Measurements from ENCODE around the gene ENO1.
"Not testable (repeated sequence)": the region's sequence is repeated elsewhere in the genome, so short reads cannot be mapped to it uniquely, and the experiment has no call there.

Gene ENO1

DNA sequence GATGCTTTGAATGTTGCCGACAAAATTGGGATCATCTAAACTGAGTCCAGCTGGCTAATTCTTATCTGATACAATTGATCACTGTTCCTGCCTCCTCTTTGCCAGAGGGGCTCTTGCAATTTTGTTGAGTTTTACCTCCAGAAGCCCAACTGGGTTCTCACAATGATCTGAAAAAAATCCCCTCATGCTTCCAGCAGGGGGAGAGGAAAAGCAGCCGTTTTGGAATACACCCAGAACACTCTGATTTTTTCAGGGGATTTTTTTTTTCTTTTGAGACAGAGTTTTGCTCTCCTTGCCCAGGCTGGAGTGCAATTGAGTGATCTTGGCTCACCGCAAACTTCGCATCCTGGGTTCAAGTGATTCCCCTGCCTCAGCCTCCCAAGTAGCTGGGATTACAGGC, 47.1 kb downstream of the ENO1 start:
- no peaks in the 10 kb centered on the region for H3K36me3 ChIP-seq (replicated peaks in 1 of 2; ENCODE audit: control insufficient read depth in 2 of 2, insufficient read depth in 2 of 2, low read length in 2 of 2)
- H4K8ac ChIP-seq (ENCODE audit: low read depth, low read length) = no peak overlapping the region
- H2BK120ac ChIP-seq (ENCODE audit: low read depth, low read length) = no peak overlapping the region
- no peak overlapping the region for H2BK15ac ChIP-seq (ENCODE audit: low read length)
- no CpG with 5 or more reads among the region's 4 CpGs for WGBS, 2 donors (ENCODE audit: extremely low coverage in 2 of 2, insufficient read length in 2 of 2, insufficient replicate concordance in 1 of 2)
- H3K79me1 ChIP-seq (ENCODE audit: low read depth, low read length) = no peaks in the 10 kb centered on the region
- H3K23ac ChIP-seq (ENCODE audit: low read depth, low read length, poor library complexity) = no peak overlapping the region
- no peaks in the 10 kb centered on the region for H3K9me3 ChIP-seq (replicated peaks in 1 of 2; ENCODE audit: control insufficient read depth in 2 of 2, insufficient read depth in 1 of 2, low read depth in 1 of 2, low read length in 2 of 2)
- no peak overlapping the region for H3K9ac ChIP-seq (ENCODE audit: low read depth, low read length, poor library complexity)
- no peak overlapping the region for H3K4me2 ChIP-seq (ENCODE audit: insufficient read depth, low read length, poor library complexity, severe bottlenecking)
- DNase-seq (ENCODE audit: low spot score) = no peak
- no peaks in the 10 kb centered on the region for H3K27me3 ChIP-seq (ENCODE audit: control insufficient read depth in 3 of 3, insufficient read depth in 3 of 3, low read depth in 1 of 3, low read length in 3 of 3)
- no peak overlapping the region for H2AFZ ChIP-seq (ENCODE audit: low read length)
- H2BK12ac ChIP-seq (ENCODE audit: low read length) = no peak overlapping the region
- H3K4me1 ChIP-seq (ENCODE audit: control insufficient read depth in 2 of 2, insufficient read depth in 1 of 2, low read depth in 1 of 2, low read length in 2 of 2) = peaks cover 0 to 2% of the 10 kb centered on the region in 2 donors
- H3K14ac ChIP-seq (ENCODE audit: low read length) = no peak overlapping the region
- no peak overlapping the region for H3K4me3 ChIP-seq (ENCODE audit: low read length in 2 of 2)
- H2BK5ac ChIP-seq (ENCODE audit: low read length) = no peak overlapping the region
- no peak overlapping the region for H3K4ac ChIP-seq (ENCODE audit: low read length)
- no peak overlapping the region for H4K91ac ChIP-seq (ENCODE audit: low read depth, low read length, poor library complexity)
- H3K27ac ChIP-seq (replicated peaks; ENCODE audit: low read length) = no peak overlapping the region
- no peak overlapping the region for H3K18ac ChIP-seq (ENCODE audit: low read length)
- no peak overlapping the region for H2AK5ac ChIP-seq (ENCODE audit: low read depth, low read length)

DNA sequence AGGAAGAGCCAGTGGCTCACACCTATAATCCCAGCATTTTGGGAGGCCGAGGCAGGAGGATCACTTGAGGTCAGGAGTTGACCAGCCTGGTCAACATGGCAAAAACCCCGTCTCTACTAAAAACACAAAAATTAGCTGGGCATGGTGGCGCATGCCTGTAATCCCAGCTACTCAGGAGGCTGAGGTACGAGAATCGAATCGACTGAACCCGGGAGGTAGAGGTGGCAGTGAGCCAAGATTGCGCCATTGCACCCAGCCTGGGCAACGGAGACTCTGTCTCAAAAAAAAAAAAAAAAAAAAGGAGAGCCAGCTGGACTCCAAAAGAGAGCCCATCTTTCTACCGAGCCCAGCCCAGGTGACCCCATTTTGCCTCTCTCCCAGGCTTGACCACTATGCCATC, 47.8 kb downstream of the ENO1 start:
- not testable (repeated sequence) for H2BK5ac ChIP-seq (ENCODE audit: low read length); H2AFZ ChIP-seq (ENCODE audit: low read length); DNase-seq (ENCODE audit: low spot score); H3K36me3 ChIP-seq (replicated peaks in 1 of 2; ENCODE audit: control insufficient read depth in 2 of 2, insufficient read depth in 2 of 2, low read length in 2 of 2); H4K8ac ChIP-seq (ENCODE audit: low read depth, low read length); H3K79me1 ChIP-seq (ENCODE audit: low read depth, low read length); H3K4me1 ChIP-seq (ENCODE audit: control insufficient read depth in 2 of 2, insufficient read depth in 1 of 2, low read depth in 1 of 2, low read length in 2 of 2); H3K4ac ChIP-seq (ENCODE audit: low read length); H2BK120ac ChIP-seq (ENCODE audit: low read depth, low read length); H3K9ac ChIP-seq (ENCODE audit: low read depth, low read length, poor library complexity); H3K9me3 ChIP-seq (replicated peaks in 1 of 2; ENCODE audit: control insufficient read depth in 2 of 2, insufficient read depth in 1 of 2, low read depth in 1 of 2, low read length in 2 of 2); H4K91ac ChIP-seq (ENCODE audit: low read depth, low read length, poor library complexity); H3K27me3 ChIP-seq (ENCODE audit: control insufficient read depth in 3 of 3, insufficient read depth in 3 of 3, low read depth in 1 of 3, low read length in 3 of 3); H3K18ac ChIP-seq (ENCODE audit: low read length); H3K4me2 ChIP-seq (ENCODE audit: insufficient read depth, low read length, poor library complexity, severe bottlenecking); H2BK15ac ChIP-seq (ENCODE audit: low read length); H3K27ac ChIP-seq (replicated peaks; ENCODE audit: low read length); H2AK5ac ChIP-seq (ENCODE audit: low read depth, low read length); H3K14ac ChIP-seq (ENCODE audit: low read length); H3K4me3 ChIP-seq (ENCODE audit: low read length in 2 of 2); H2BK12ac ChIP-seq (ENCODE audit: low read length); H3K23ac ChIP-seq (ENCODE audit: low read depth, low read length, poor library complexity)
- no CpG with 5 or more reads among the region's 10 CpGs for WGBS, 2 donors (ENCODE audit: extremely low coverage in 2 of 2, insufficient read length in 2 of 2, insufficient replicate concordance in 1 of 2)

DNA sequence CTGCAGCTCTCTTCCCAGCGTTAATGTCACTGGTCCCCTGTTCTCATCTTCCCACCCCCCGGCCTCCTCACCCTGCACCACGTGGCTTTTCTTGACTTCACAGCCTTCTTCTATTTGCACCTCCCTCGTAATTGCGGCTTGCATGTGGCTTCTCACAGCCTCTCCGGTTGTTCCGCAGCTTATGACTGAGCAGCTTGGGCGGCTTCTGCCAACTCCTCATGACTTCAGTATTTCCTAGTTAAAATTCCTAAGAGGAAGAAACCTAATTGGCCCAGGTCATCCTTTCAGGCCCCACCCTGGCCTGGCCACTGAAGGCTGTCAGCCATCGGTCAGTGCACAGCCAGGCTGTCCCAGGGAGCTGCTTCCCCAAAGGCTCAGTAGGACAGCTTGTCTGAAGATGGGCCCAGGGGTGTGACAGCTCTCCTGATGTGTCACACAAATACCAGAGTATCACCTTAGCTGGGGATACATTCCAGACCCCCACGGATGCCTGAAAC, 52.5 kb downstream of the ENO1 start:
- no CpG with 5 or more reads among the region's 10 CpGs for WGBS, 2 donors (ENCODE audit: extremely low coverage in 2 of 2, insufficient read length in 2 of 2, insufficient replicate concordance in 1 of 2)
- Histone ChIP-seq H3K27ac (replicated peaks; ENCODE audit: low read length) (no peak overlapping the region), H3K18ac (ENCODE audit: low read length) (no peak overlapping the region), H3K23ac (ENCODE audit: low read depth, low read length, poor library complexity) (no peak overlapping the region), H3K27me3 (ENCODE audit: control insufficient read depth in 3 of 3, insufficient read depth in 3 of 3, low read depth in 1 of 3, low read length in 3 of 3) (no peaks in the 10 kb centered on the region), H3K4me2 (ENCODE audit: insufficient read depth, low read length, poor library complexity, severe bottlenecking) (no peak overlapping the region), H2BK15ac (ENCODE audit: low read length) (no peak overlapping the region), H2BK5ac (ENCODE audit: low read length) (no peak overlapping the region), H3K14ac (ENCODE audit: low read length) (no peak overlapping the region), H3K9ac (ENCODE audit: low read depth, low read length, poor library complexity) (peak overlapping the region; percentile 74), H2AK5ac (ENCODE audit: low read depth, low read length) (no peak overlapping the region), H3K9me3 (replicated peaks in 1 of 2; ENCODE audit: control insufficient read depth in 2 of 2, insufficient read depth in 1 of 2, low read depth in 1 of 2, low read length in 2 of 2) (no peaks in the 10 kb centered on the region), H3K36me3 (replicated peaks in 1 of 2; ENCODE audit: control insufficient read depth in 2 of 2, insufficient read depth in 2 of 2, low read length in 2 of 2) (no peaks in the 10 kb centered on the region), H3K4me3 (ENCODE audit: low read length in 2 of 2) (no peak overlapping the region), H2BK120ac (ENCODE audit: low read depth, low read length) (no peak overlapping the region), H3K79me1 (ENCODE audit: low read depth, low read length) (no peaks in the 10 kb centered on the region), H4K91ac (ENCODE audit: low read depth, low read length, poor library complexity) (no peak overlapping the region), H2BK12ac (ENCODE audit: low read length) (no peak overlapping the region), H3K4me1 (ENCODE audit: control insufficient read depth in 2 of 2, insufficient read depth in 1 of 2, low read depth in 1 of 2, low read length in 2 of 2) (peaks cover 0 to 1% of the 10 kb centered on the region in 2 donors), H3K4ac (ENCODE audit: low read length) (no peak overlapping the region), H4K8ac (ENCODE audit: low read depth, low read length) (no peak overlapping the region), H2AFZ (ENCODE audit: low read length) (peak overlapping the region; percentile 66)
- no peak for DNase-seq (ENCODE audit: low spot score)

DNA sequence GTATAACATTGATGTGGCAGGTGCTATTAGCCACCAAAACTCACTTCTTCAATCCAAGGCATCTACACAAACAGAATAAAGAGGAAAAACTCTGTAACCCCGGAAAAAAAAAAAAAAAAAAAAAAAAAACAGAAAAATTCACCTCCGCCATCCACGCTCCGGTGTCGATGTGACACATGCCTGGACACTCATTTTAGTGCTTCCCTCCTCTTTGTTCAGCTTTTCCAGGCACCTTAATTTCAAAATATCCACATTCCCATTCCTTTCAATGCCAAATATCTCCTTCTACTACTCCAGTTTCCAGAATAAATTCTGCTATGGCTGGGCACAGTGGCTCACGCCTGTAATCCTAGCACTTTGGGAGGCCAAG, 55.2 kb downstream of the ENO1 start:
- H3K4me1 ChIP-seq (ENCODE audit: control insufficient read depth in 2 of 2, insufficient read depth in 1 of 2, low read depth in 1 of 2, low read length in 2 of 2) = peaks cover 0 to 1% of the 10 kb centered on the region in 2 donors
- no peak overlapping the region for H3K27ac ChIP-seq (replicated peaks; ENCODE audit: low read length)
- no peak overlapping the region for H3K4me2 ChIP-seq (ENCODE audit: insufficient read depth, low read length, poor library complexity, severe bottlenecking)
- no peak overlapping the region for H3K23ac ChIP-seq (ENCODE audit: low read depth, low read length, poor library complexity)
- H2BK12ac ChIP-seq (ENCODE audit: low read length) = no peak overlapping the region
- no peak overlapping the region for H2AK5ac ChIP-seq (ENCODE audit: low read depth, low read length)
- no peak overlapping the region for H2BK5ac ChIP-seq (ENCODE audit: low read length)
- no peak overlapping the region for H3K4ac ChIP-seq (ENCODE audit: low read length)
- no peaks in the 10 kb centered on the region for H3K27me3 ChIP-seq (ENCODE audit: control insufficient read depth in 3 of 3, insufficient read depth in 3 of 3, low read depth in 1 of 3, low read length in 3 of 3)
- H3K9me3 ChIP-seq (replicated peaks in 1 of 2; ENCODE audit: control insufficient read depth in 2 of 2, insufficient read depth in 1 of 2, low read depth in 1 of 2, low read length in 2 of 2) = no peaks in the 10 kb centered on the region
- no peak overlapping the region for H4K91ac ChIP-seq (ENCODE audit: low read depth, low read length, poor library complexity)
- H2AFZ ChIP-seq (ENCODE audit: low read length) = peak overlapping the region; percentile 46
- DNase-seq (ENCODE audit: low spot score) = no peak
- no CpG with 5 or more reads among the region's 6 CpGs for WGBS, 2 donors (ENCODE audit: extremely low coverage in 2 of 2, insufficient read length in 2 of 2, insufficient replicate concordance in 1 of 2)
- no peak overlapping the region for H3K4me3 ChIP-seq (ENCODE audit: low read length in 2 of 2)
- no peak overlapping the region for H3K9ac ChIP-seq (ENCODE audit: low read depth, low read length, poor library complexity)
- no peaks in the 10 kb centered on the region for H3K79me1 ChIP-seq (ENCODE audit: low read depth, low read length)
- no peak overlapping the region for H4K8ac ChIP-seq (ENCODE audit: low read depth, low read length)
- no peak overlapping the region for H2BK120ac ChIP-seq (ENCODE audit: low read depth, low read length)
- no peak overlapping the region for H3K18ac ChIP-seq (ENCODE audit: low read length)
- no peaks in the 10 kb centered on the region for H3K36me3 ChIP-seq (replicated peaks in 1 of 2; ENCODE audit: control insufficient read depth in 2 of 2, insufficient read depth in 2 of 2, low read length in 2 of 2)
- H3K14ac ChIP-seq (ENCODE audit: low read length) = no peak overlapping the region
- no peak overlapping the region for H2BK15ac ChIP-seq (ENCODE audit: low read length)
